HEK293 (cell line): ENCODE results near the gene UBL7.
A peak's percentile ranks its signal among the peaks of the same experiment; 100 is the strongest.

Experiments used
- CTCF ChIA-PET: fragments of 350-600 bp; formaldehyde crosslinking; extraction: SDS; loops from one replicate; lab custom pipeline; 2021; ENCODE audit warnings: antibody characterized with exemption; lab: Yijun Ruan, JAX
- POLR2A ChIA-PET: fragments of 300-600 bp; formaldehyde crosslinking; extraction: SDS; loops from one replicate; lab custom pipeline; 2020; ENCODE audit warnings: antibody characterized with exemption, inconsistent platforms; lab: Yijun Ruan, JAX
- H3K27ac ChIP-seq: fragments of 200-500 bp; sonication (Bioruptor generic); 2 replicates; pipeline ENCODE4 v1.5.1; 2014; ENCODE audit warnings: low read depth, low read length, control low read depth, inconsistent platforms; ENCODE audit errors: extremely low read depth
- H3K36me3 ChIP-seq, 2 experiments: fragments of 200-500 bp in 1 of 2; sonication (Bioruptor generic) in 1 of 2; 1 replicate in 1 of 2; 2 replicates in 1 of 2; pipeline ENCODE4 v1.5.1; 2014 to 2017; ENCODE audit warnings: inconsistent platforms in 2 of 2, low read length in 2 of 2; ENCODE audit not compliant: control insufficient read depth in 2 of 2, insufficient read depth in 1 of 2
- H3K4me1 ChIP-seq: fragments of 200-500 bp; sonication (Bioruptor generic); 2 replicates; pipeline ENCODE4 v1.5.1; 2014; ENCODE audit warnings: mild to moderate bottlenecking, low read length, inconsistent platforms; ENCODE audit not compliant: control insufficient read depth, insufficient read depth
- H3K4me3 ChIP-seq: 2 replicates; pipeline ENCODE4 v1.5.1; 2011; ENCODE audit warnings: low read depth, mild to moderate bottlenecking, control low read depth, low read length, moderate library complexity
- H3K9me3 ChIP-seq: fragments of 200-500 bp; sonication (Bioruptor generic); 2 replicates; pipeline ENCODE4 v1.5.1; 2014; ENCODE audit warnings: low read depth, low read length, inconsistent platforms; ENCODE audit not compliant: control insufficient read depth, insufficient read depth
- BCL11B ChIP-seq: fragments of 450-650 bp; formaldehyde crosslinking; IDR thresholded peaks from 2 replicates; pipeline ENCODE4 v1.5.1; 2016; ENCODE audit warnings: low read depth, missing biosample characterization, missing genetic modification characterization
- EGR2 ChIP-seq: fragments of 450-650 bp; formaldehyde crosslinking; IDR thresholded peaks from 2 replicates; pipeline ENCODE4 v1.5.1; 2016; ENCODE audit warnings: low read depth, missing biosample characterization, missing genetic modification characterization
- HIC1 ChIP-seq: fragments of 450-650 bp; formaldehyde crosslinking; IDR thresholded peaks from 2 replicates; pipeline ENCODE4 v1.5.1; 2016; ENCODE audit warnings: missing biosample characterization, missing genetic modification characterization
- INSM2 ChIP-seq: fragments of 450-650 bp; formaldehyde crosslinking; IDR thresholded peaks from 2 replicates; pipeline ENCODE4 v1.5.1; 2016; ENCODE audit warnings: missing biosample characterization, missing genetic modification characterization
- KLF10 ChIP-seq: fragments of 450-650 bp; IDR thresholded peaks from 2 replicates; pipeline ENCODE4 v1.5.1; 2018; ENCODE audit warnings: missing biosample characterization, mild to moderate bottlenecking, missing genetic modification characterization
- KLF7 ChIP-seq: fragments of 450-650 bp; formaldehyde crosslinking; IDR thresholded peaks from 2 replicates; pipeline ENCODE4 v1.5.1; 2016; ENCODE audit warnings: missing biosample characterization, missing genetic modification characterization, borderline replicate concordance
- RBAK ChIP-seq: fragments of 450-650 bp; formaldehyde crosslinking; IDR thresholded peaks from 2 replicates; pipeline ENCODE4 v1.5.1; 2016; ENCODE audit warnings: missing biosample characterization, missing genetic modification characterization
- REPIN1 ChIP-seq: fragments of 450-650 bp; formaldehyde crosslinking; IDR thresholded peaks from 2 replicates; pipeline ENCODE4 v1.5.1; 2017; ENCODE audit warnings: missing biosample characterization, missing genetic modification characterization, low read depth
- SETDB1 ChIP-seq: IDR thresholded peaks from one replicate; pipeline ENCODE4 v1.6.1; 2017; ENCODE audit warnings: mild to moderate bottlenecking, low read length, moderate library complexity, mixed read lengths; ENCODE audit not compliant: insufficient read length
- SP7 ChIP-seq: fragments of 450-650 bp; formaldehyde crosslinking; IDR thresholded peaks from 2 replicates; pipeline ENCODE4 v1.5.1; 2016; ENCODE audit warnings: missing biosample characterization, missing genetic modification characterization
- TCF7L2 ChIP-seq: IDR thresholded peaks from 2 replicates; pipeline ENCODE4 v1.6.1; 2011; ENCODE audit warnings: low read depth, mild to moderate bottlenecking, inconsistent platforms, low read length, moderate library complexity, borderline replicate concordance
- ZBTB7A ChIP-seq: fragments of 450-650 bp; formaldehyde crosslinking; IDR thresholded peaks from 2 replicates; pipeline ENCODE4 v1.5.1; 2016; ENCODE audit warnings: low read depth, missing biosample characterization, missing genetic modification characterization
- ZFHX2 ChIP-seq: fragments of 450-650 bp; formaldehyde crosslinking; conservative IDR thresholded peaks from 2 replicates; pipeline ENCODE4 v1.5.1; 2016; ENCODE audit warnings: missing biosample characterization, missing genetic modification characterization
- ZFP37 ChIP-seq: fragments of 450-650 bp; formaldehyde crosslinking; IDR thresholded peaks from 2 replicates; pipeline ENCODE4 v1.5.1; 2016; ENCODE audit warnings: missing biosample characterization, missing genetic modification characterization
- ZNF18 ChIP-seq: fragments of 450-650 bp; formaldehyde crosslinking; IDR thresholded peaks from 2 replicates; pipeline ENCODE4 v1.5.1; 2016; ENCODE audit warnings: missing biosample characterization, missing genetic modification characterization
- ZNF202 ChIP-seq: fragments of 450-650 bp; formaldehyde crosslinking; IDR thresholded peaks from 2 replicates; pipeline ENCODE4 v1.5.1; 2016; ENCODE audit warnings: missing biosample characterization, missing genetic modification characterization, borderline replicate concordance
- ZNF266 ChIP-seq: fragments of 450-650 bp; formaldehyde crosslinking; IDR thresholded peaks from 2 replicates; pipeline ENCODE4 v1.5.1; 2016; ENCODE audit warnings: missing biosample characterization, missing genetic modification characterization, low read depth
- ZNF311 ChIP-seq: fragments of 450-650 bp; formaldehyde crosslinking; IDR thresholded peaks from 2 replicates; pipeline ENCODE4 v1.5.1; 2017; ENCODE audit warnings: missing biosample characterization, missing genetic modification characterization, borderline replicate concordance
- ZNF335 ChIP-seq: fragments of 450-650 bp; formaldehyde crosslinking; conservative IDR thresholded peaks from 2 replicates; pipeline ENCODE4 v1.5.1; 2016; ENCODE audit warnings: missing biosample characterization, missing genetic modification characterization
- ZNF37A ChIP-seq: fragments of 450-650 bp; IDR thresholded peaks from 2 replicates; pipeline ENCODE4 v1.5.1; 2018; ENCODE audit warnings: missing biosample characterization, missing genetic modification characterization
- ZNF521 ChIP-seq: fragments of 450-650 bp; formaldehyde crosslinking; IDR thresholded peaks from 2 replicates; pipeline ENCODE4 v1.5.1; 2017; ENCODE audit warnings: missing biosample characterization, mild to moderate bottlenecking, missing genetic modification characterization
- ZNF629 ChIP-seq: fragments of 450-650 bp; formaldehyde crosslinking; IDR thresholded peaks from 2 replicates; pipeline ENCODE4 v1.5.1; 2017; ENCODE audit warnings: missing biosample characterization, missing genetic modification characterization
- ZNF654 ChIP-seq: fragments of 450-650 bp; formaldehyde crosslinking; IDR thresholded peaks from 2 replicates; pipeline ENCODE4 v1.5.1; 2016; ENCODE audit warnings: low read depth, missing biosample characterization, missing genetic modification characterization
- ZNF843 ChIP-seq: fragments of 450-650 bp; formaldehyde crosslinking; IDR thresholded peaks from 2 replicates; pipeline ENCODE4 v1.5.1; 2016; ENCODE audit warnings: missing biosample characterization, missing genetic modification characterization
- TF ChIP-seq, protein P1 (sequence below): fragments of 450-650 bp; formaldehyde crosslinking; IDR thresholded peaks from 2 replicates; pipeline ENCODE4 v1.5.1; 2017; ENCODE audit warnings: missing biosample characterization, missing genetic modification characterization
- TF ChIP-seq, protein P2 (sequence below): fragments of 450-650 bp; formaldehyde crosslinking; IDR thresholded peaks from 2 replicates; pipeline ENCODE4 v1.5.1; 2016; ENCODE audit warnings: missing biosample characterization, missing genetic modification characterization

Gene UBL7

DNA sequence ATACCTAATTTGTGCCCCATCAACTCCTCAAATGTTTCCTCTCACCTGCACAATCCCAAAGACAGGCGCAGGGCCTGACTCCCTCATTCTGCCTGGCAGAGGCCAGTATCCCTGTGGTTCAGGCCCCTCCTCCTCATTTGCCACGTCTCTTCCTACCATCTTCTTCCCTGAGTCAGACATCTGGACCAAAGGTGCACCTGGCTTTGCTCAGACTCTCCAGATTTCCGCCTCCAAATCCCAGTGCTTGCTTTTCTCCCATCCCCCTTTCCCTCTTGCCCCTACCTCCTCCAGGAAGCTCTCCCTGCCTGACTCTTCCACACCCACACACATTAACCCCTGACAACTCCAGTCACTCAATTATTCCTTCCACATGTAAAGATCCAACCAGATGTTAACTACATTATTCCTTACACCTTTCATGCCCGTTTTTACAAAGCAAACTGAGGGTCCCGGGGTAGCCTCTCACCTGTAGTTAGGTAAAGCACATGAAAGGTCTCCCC lies 46.8 kb downstream of the UBL7 start:
- Histone ChIP-seq H3K4me1 (no peaks in the 10 kb centered on the region), H3K27ac (no peak overlapping the region), H3K4me3 (no peak overlapping the region), H3K36me3 (no peaks in the 10 kb centered on the region), H3K9me3 (no peaks in the 10 kb centered on the region)
- peak; percentile 77 for TF ChIP-seq ZFHX2
- TF ChIP-seq ZNF18 (tag by site-specific recombination), result no peak
- TF ChIP-seq HIC1 (tag by site-specific recombination), result no peak
- TF ChIP-seq, protein P1, sequence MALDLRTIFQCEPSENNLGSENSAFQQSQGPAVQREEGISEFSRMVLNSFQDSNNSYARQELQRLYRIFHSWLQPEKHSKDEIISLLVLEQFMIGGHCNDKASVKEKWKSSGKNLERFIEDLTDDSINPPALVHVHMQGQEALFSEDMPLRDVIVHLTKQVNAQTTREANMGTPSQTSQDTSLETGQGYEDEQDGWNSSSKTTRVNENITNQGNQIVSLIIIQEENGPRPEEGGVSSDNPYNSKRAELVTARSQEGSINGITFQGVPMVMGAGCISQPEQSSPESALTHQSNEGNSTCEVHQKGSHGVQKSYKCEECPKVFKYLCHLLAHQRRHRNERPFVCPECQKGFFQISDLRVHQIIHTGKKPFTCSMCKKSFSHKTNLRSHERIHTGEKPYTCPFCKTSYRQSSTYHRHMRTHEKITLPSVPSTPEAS (tag by site-specific recombination), result no peak
- no peak for TF ChIP-seq INSM2 (tag by site-specific recombination)
- TF ChIP-seq TCF7L2, result no peak
- TF ChIP-seq BCL11B (tag by site-specific recombination), result no peak
- TF ChIP-seq ZNF521 (tag by site-specific recombination), result no peak
- no peak for TF ChIP-seq ZNF311 (tag by site-specific recombination)
- TF ChIP-seq ZNF843 (tag by site-specific recombination), result no peak
- no peak for TF ChIP-seq RBAK (tag by site-specific recombination)
- peak; percentile 94 for TF ChIP-seq EGR2
- TF ChIP-seq SP7 (tag by site-specific recombination), result no peak
- CTCF ChIA-PET, result interaction anchor here (0.5 to 1.3 kb wide), 4 partner anchors 25 to 886 kb away, joined by 3 to 5 read pairs (median 4); no protein-coding TSS in a partner anchor
- POLR2A ChIA-PET, result no interaction called here

GRCh38 chr15:74413350-74414080 lies 47.4 kb downstream of the UBL7 start:
- H3K36me3 ChIP-seq, result no peaks in the 10 kb centered on the region
- H3K4me1 ChIP-seq, result no peaks in the 10 kb centered on the region
- H3K4me3 ChIP-seq, result no peak overlapping the region
- CTCF ChIA-PET, result interaction anchor here (0.6 to 1.9 kb wide), 5 partner anchors 14 to 208 kb away, joined by 3 to 8 read pairs (median 4); no protein-coding TSS in a partner anchor
- H3K9me3 ChIP-seq, result no peaks in the 10 kb centered on the region
- H3K27ac ChIP-seq, result no peak overlapping the region
- POLR2A ChIA-PET, result no interaction called here
- TF ChIP-seq KLF7 (tag by site-specific recombination), result no peak
- TF ChIP-seq REPIN1 (tag by site-specific recombination), result no peak
- no peak for TF ChIP-seq ZNF654 (tag by site-specific recombination)
- no peak for TF ChIP-seq SETDB1
- TF ChIP-seq ZNF335 (tag by site-specific recombination), result no peak
- no peak for TF ChIP-seq ZFP37
- no peak for TF ChIP-seq ZNF37A (tag by site-specific recombination)
- TF ChIP-seq ZNF202 (tag by site-specific recombination), result no peak
- TF ChIP-seq ZNF266, result no peak
- no peak for TF ChIP-seq ZBTB7A (tag by site-specific recombination)
- TF ChIP-seq, protein P2, sequence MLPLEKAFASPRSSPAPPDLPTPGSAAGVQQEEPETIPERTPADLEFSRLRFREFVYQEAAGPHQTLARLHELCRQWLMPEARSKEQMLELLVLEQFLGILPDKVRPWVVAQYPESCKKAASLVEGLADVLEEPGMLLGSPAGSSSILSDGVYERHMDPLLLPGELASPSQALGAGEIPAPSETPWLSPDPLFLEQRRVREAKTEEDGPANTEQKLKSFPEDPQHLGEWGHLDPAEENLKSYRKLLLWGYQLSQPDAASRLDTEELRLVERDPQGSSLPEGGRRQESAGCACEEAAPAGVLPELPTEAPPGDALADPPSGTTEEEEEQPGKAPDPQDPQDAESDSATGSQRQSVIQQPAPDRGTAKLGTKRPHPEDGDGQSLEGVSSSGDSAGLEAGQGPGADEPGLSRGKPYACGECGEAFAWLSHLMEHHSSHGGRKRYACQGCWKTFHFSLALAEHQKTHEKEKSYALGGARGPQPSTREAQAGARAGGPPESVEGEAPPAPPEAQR, result no peak
- TF ChIP-seq KLF10 (tag by site-specific recombination), result no peak
- no peak for TF ChIP-seq ZNF629 (tag by site-specific recombination)
